Astrocyte (in vitro differentiated cells and primary cell): ENCODE results near the gene PTPRQ. TPM values are rescaled to one million over a fixed set of nuclear protein-coding genes. Genes with fewer than 3 reads are reported as not detected.

Experiments
- DNase-seq: peaks from one replicate; pipeline ENCODE4 v3.0.0-alpha.2; 2010; ENCODE audit warnings: low read depth
- FAIRE-seq: peaks from 2 replicates; lab custom pipeline; 2011; peaks lifted over from hg19 to GRCh38; lab: Jason Lieb, UNC
- H2AFZ ChIP-seq: 2 replicates; pipeline ENCODE4 v1.6.0; 2012; ENCODE audit warnings: low read depth, low read length, inconsistent platforms
- H3K27ac ChIP-seq: 2 replicates; pipeline ENCODE4 v1.5.1; 2011; ENCODE audit warnings: low read depth, low read length, inconsistent platforms
- H3K27me3 ChIP-seq: 2 replicates; pipeline ENCODE4 v1.6.0; 2011; ENCODE audit warnings: low read length, inconsistent platforms; ENCODE audit not compliant: insufficient read depth
- H3K36me3 ChIP-seq: 2 replicates; pipeline ENCODE4 v1.5.1; 2011; ENCODE audit warnings: low read length, inconsistent platforms; ENCODE audit not compliant: insufficient read depth
- H3K4me1 ChIP-seq: 2 replicates; pipeline ENCODE4 v1.5.1; 2011; ENCODE audit warnings: low read length, inconsistent platforms; ENCODE audit not compliant: insufficient read depth
- H3K4me2 ChIP-seq: 2 replicates; pipeline ENCODE4 v1.6.0; 2012; ENCODE audit warnings: low read length, inconsistent platforms
- H3K4me3 ChIP-seq: 2 replicates; pipeline ENCODE4 v1.5.1; 2011; ENCODE audit warnings: low read depth, mild to moderate bottlenecking, low read length, inconsistent platforms; ENCODE audit not compliant: insufficient read depth
- H3K79me2 ChIP-seq: 2 replicates; pipeline ENCODE4 v1.6.0; 2012; ENCODE audit warnings: mild to moderate bottlenecking, low read length, inconsistent platforms; ENCODE audit not compliant: insufficient read depth
- H3K9ac ChIP-seq: 2 replicates; pipeline ENCODE4 v1.6.0; 2012; ENCODE audit warnings: mild to moderate bottlenecking, low read length, inconsistent platforms
- H3K9me3 ChIP-seq: 2 replicates; pipeline ENCODE4 v1.5.1; 2012; ENCODE audit warnings: low read depth, mild to moderate bottlenecking, low read length, inconsistent platforms; ENCODE audit not compliant: insufficient read depth
- H4K20me1 ChIP-seq: 2 replicates; pipeline ENCODE4 v1.6.0; 2012; ENCODE audit warnings: low read length, inconsistent platforms; ENCODE audit not compliant: insufficient read depth
- H3K27ac Mint-ChIP-seq: one replicate; pipeline ENCODE4 v1.8.0; 2021; ENCODE audit warnings: mild to moderate bottlenecking, mixed read lengths; ENCODE audit not compliant: unreplicated experiment
- H3K27me3 Mint-ChIP-seq: one replicate; pipeline ENCODE4 v1.8.0; 2021; ENCODE audit warnings: low read depth, mixed read lengths; ENCODE audit not compliant: unreplicated experiment
- H3K36me3 Mint-ChIP-seq: one replicate; pipeline ENCODE4 v1.8.0; 2021; ENCODE audit warnings: low read depth, mixed read lengths; ENCODE audit not compliant: unreplicated experiment
- H3K4me1 Mint-ChIP-seq: one replicate; pipeline ENCODE4 v1.8.0; 2021; ENCODE audit warnings: low read depth, mixed read lengths; ENCODE audit not compliant: unreplicated experiment
- H3K4me3 Mint-ChIP-seq: one replicate; pipeline ENCODE4 v1.8.0; 2021; ENCODE audit warnings: mild to moderate bottlenecking, moderate library complexity, mixed read lengths; ENCODE audit not compliant: unreplicated experiment
- H3K9me3 Mint-ChIP-seq: one replicate; pipeline ENCODE4 v1.8.0; 2021; ENCODE audit warnings: mild to moderate bottlenecking, mixed read lengths; ENCODE audit not compliant: unreplicated experiment
- EZH2 ChIP-seq: IDR thresholded peaks from 2 replicates; pipeline ENCODE4 v1.6.1; 2012; ENCODE audit warnings: mild to moderate bottlenecking, low read length, inconsistent platforms; ENCODE audit not compliant: insufficient read depth
- total RNA-seq: library from RNA; stranded (reverse); gene quantifications from 2 replicates; pipeline ENCODE4 v1.2.1, GENCODE V29; 2021
- TF ChIP-seq, protein P1 (sequence below): IDR thresholded peaks from 2 replicates; pipeline ENCODE4 v1.5.1; 2011; ENCODE audit warnings: low read depth, mild to moderate bottlenecking, inconsistent platforms, low read length, moderate library complexity; ENCODE audit not compliant: insufficient read depth

Gene PTPRQ
- total RNA-seq, 1 donor from 2014 or later: 0.18 TPM

DNA sequence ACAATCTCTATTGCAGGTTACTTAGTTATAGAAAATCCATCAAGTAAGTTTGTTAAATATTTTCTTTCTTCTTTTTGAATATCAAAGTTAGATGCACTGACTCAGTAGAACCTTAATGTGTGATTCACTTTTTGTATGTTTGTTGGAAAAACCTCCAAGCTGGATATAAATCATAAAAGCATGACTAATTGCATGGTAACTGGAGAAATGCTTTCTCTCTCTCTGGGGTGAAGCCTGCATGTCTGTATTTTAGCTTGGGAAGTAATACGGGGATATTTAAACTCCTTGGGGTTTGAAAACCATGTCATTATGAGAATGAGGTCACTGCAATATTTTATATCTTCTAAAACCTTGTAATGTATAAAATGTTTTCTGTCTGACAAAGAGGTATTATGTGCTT, 204.8 kb downstream of the PTPRQ start:
- Histone ChIP-seq H2AFZ (no peak overlapping the region), H3K4me1 (peaks cover 11% of the 10 kb centered on the region), H3K4me3 (no peak overlapping the region), H3K79me2 (no peaks in the 10 kb centered on the region), H3K9me3 (no peaks in the 10 kb centered on the region), H4K20me1 (no peaks in the 10 kb centered on the region), H3K27ac (peak overlapping the region; percentile 6), H3K4me2 (peak overlapping the region; percentile 38), H3K9ac (no peak overlapping the region), H3K36me3 (no peaks in the 10 kb centered on the region), H3K27me3 (no peaks in the 10 kb centered on the region)
- no peaks in the 10 kb centered on the region for H3K9me3 Mint-ChIP-seq
- FAIRE-seq (peak; percentile 50), DNase-seq (peak; percentile 86)
- no peak overlapping the region for H3K27ac Mint-ChIP-seq
- no peaks in the 10 kb centered on the region for H3K4me1 Mint-ChIP-seq
- H3K4me3 Mint-ChIP-seq: no peak overlapping the region
- TF ChIP-seq, protein P1, sequence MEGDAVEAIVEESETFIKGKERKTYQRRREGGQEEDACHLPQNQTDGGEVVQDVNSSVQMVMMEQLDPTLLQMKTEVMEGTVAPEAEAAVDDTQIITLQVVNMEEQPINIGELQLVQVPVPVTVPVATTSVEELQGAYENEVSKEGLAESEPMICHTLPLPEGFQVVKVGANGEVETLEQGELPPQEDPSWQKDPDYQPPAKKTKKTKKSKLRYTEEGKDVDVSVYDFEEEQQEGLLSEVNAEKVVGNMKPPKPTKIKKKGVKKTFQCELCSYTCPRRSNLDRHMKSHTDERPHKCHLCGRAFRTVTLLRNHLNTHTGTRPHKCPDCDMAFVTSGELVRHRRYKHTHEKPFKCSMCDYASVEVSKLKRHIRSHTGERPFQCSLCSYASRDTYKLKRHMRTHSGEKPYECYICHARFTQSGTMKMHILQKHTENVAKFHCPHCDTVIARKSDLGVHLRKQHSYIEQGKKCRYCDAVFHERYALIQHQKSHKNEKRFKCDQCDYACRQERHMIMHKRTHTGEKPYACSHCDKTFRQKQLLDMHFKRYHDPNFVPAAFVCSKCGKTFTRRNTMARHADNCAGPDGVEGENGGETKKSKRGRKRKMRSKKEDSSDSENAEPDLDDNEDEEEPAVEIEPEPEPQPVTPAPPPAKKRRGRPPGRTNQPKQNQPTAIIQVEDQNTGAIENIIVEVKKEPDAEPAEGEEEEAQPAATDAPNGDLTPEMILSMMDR: no peak
- no peak for TF ChIP-seq EZH2
- H3K27me3 Mint-ChIP-seq: no peaks in the 10 kb centered on the region
- no peaks in the 10 kb centered on the region for H3K36me3 Mint-ChIP-seq

DNA sequence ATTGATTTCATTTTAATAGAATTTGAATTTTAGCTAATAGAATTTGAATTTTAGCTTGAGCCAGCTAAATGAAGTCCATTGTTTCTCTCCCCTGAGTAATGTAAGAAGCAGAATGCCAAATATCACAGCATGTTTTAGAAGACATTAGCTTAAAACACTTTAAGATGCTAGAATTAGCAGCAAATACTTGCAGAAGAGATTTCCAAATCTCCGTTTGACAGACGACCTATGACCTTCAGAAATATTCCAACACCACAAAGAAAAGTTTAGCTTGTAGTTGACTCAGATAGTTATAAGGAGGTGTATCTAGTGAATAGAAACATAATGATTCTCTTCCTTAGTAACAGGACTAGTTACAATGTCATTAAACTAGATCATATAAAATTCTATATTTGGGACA, 211.7 kb downstream of the PTPRQ start:
- no peak overlapping the region for H3K9ac ChIP-seq
- no peaks in the 10 kb centered on the region for H3K79me2 ChIP-seq
- FAIRE-seq: no peak
- no peaks in the 10 kb centered on the region for H4K20me1 ChIP-seq
- no peak overlapping the region for H2AFZ ChIP-seq
- Mint-ChIP-seq H3K4me3 (no peak overlapping the region), H3K4me1 (no peaks in the 10 kb centered on the region), H3K9me3 (no peaks in the 10 kb centered on the region), H3K27ac (no peak overlapping the region), H3K27me3 (no peaks in the 10 kb centered on the region), H3K36me3 (no peaks in the 10 kb centered on the region)
- no peaks in the 10 kb centered on the region for H3K27me3 ChIP-seq
- no peaks in the 10 kb centered on the region for H3K9me3 ChIP-seq
- H3K4me2 ChIP-seq: no peak overlapping the region
- H3K27ac ChIP-seq: no peak overlapping the region
- H3K4me3 ChIP-seq: no peak overlapping the region
- no peaks in the 10 kb centered on the region for H3K4me1 ChIP-seq
- TF ChIP-seq, protein P1: no peak
- no peak for TF ChIP-seq EZH2
- no peaks in the 10 kb centered on the region for H3K36me3 ChIP-seq
- DNase-seq: peak; percentile 24

DNA sequence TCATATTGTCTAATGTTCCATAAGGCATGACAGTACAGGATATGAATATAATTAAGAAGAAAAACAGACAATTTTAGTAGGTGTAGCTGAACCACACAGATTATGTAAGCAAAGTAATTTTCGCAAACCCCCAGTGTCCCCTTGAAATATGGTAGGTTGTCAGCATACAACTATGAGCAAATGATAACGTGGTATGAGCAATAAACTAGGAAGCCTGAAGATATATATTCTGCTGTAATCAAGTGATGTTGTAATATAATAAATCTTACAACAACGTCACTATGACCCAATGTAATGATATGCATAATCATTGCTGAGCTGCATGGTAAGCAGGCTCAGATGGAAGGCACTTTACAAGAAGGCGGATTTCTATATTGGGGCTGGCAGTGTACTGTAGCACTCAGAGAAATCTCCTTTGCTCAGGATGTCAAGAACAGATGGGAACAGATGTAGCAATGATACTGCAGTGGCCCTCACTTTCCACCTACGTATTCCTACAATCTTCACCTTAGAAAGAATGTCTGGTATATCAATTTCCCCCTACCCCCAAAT, 215.6 kb downstream of the PTPRQ start:
- FAIRE-seq (peak; percentile 23), DNase-seq (no peak)
- Mint-ChIP-seq H3K4me3 (no peak overlapping the region), H3K27me3 (no peaks in the 10 kb centered on the region), H3K27ac (no peak overlapping the region), H3K4me1 (no peaks in the 10 kb centered on the region), H3K36me3 (no peaks in the 10 kb centered on the region), H3K9me3 (no peaks in the 10 kb centered on the region)
- TF ChIP-seq, protein P1: no peak
- no peak for TF ChIP-seq EZH2
- Histone ChIP-seq H3K27me3 (no peaks in the 10 kb centered on the region), H3K9me3 (no peaks in the 10 kb centered on the region), H3K79me2 (no peaks in the 10 kb centered on the region), H3K4me3 (no peak overlapping the region), H3K4me1 (no peaks in the 10 kb centered on the region), H3K36me3 (no peaks in the 10 kb centered on the region), H3K4me2 (no peak overlapping the region), H4K20me1 (no peaks in the 10 kb centered on the region), H3K9ac (no peak overlapping the region), H3K27ac (no peak overlapping the region), H2AFZ (no peak overlapping the region)
